Esophagus squamous epithelium (tissue), 4 donors: ENCODE measurements around the gene IP6K3.

ENCODE experiments used
- CTCF ChIP-seq, 6 experiments: fragments of 450-650 bp in 4 of 6; fragments of 200-600 bp in 2 of 6; sonication (generic) in 2 of 6; IDR thresholded peaks; one replicate each; pipeline ENCODE4 v1.5.1; 2016 to 2019; ENCODE audit warnings: antibody characterized with exemption in 6 of 6, mild to moderate bottlenecking in 4 of 6, moderate library complexity in 4 of 6
- POLR2A ChIP-seq, 4 donors: fragments of 450-650 bp; IDR thresholded peaks; one replicate each; pipeline ENCODE4 v1.6.1; 2017; ENCODE audit warnings: antibody characterized with exemption in 4 of 4, mild to moderate bottlenecking in 4 of 4, moderate library complexity in 3 of 4

GRCh38 chr6:33731035-33731434 lies 15.7 kb downstream of the IP6K3 start:
- no peak for TF ChIP-seq CTCF (IDR thresholded peaks at IDR 0.05)
- TF ChIP-seq POLR2A (IDR thresholded peaks at IDR 0.05) = peak in 1 of 4 donors; percentile 21
